GM12878 (cell line): ENCODE measurements around the gene RAF1. TPM values are rescaled to one million over a fixed set of nuclear protein-coding genes. Genes with fewer than 3 reads are reported as not detected.
A peak's percentile ranks its signal among the peaks of the same experiment; 100 is the strongest.

Experiments used
- BHLHE40 ChIP-seq, 2 experiments: fragments of 450-650 bp in 1 of 2; IDR thresholded peaks; 2 replicates each; pipeline ENCODE4 v1.6.1; 2011 to 2017; ENCODE audit warnings: low read depth in 2 of 2, borderline replicate concordance in 1 of 2, improper control_type of control experiment in 1 of 2, low read length in 1 of 2, mild to moderate bottlenecking in 1 of 2
- CBX5 ChIP-seq: sonication (generic); IDR thresholded peaks from 2 replicates; pipeline ENCODE4 v1.6.1; 2016; ENCODE audit warnings: low read depth, moderate library complexity, mild to moderate bottlenecking, inconsistent platforms
- CHD2 ChIP-seq: IDR thresholded peaks from 2 replicates; pipeline ENCODE4 v1.6.1; 2011; ENCODE audit warnings: low read depth, low read length, improper control_type of control experiment, borderline replicate concordance
- FOXM1 ChIP-seq: IDR thresholded peaks from 2 replicates; pipeline ENCODE4 v1.6.1; 2012; ENCODE audit warnings: low read depth, mild to moderate bottlenecking, inconsistent platforms, low read length, moderate library complexity
- IKZF1 ChIP-seq: fragments of 450-650 bp; conservative IDR thresholded peaks from 2 replicates; pipeline ENCODE4 v1.6.1; 2017; ENCODE audit warnings: antibody characterized with exemption, mild to moderate bottlenecking
- JUND ChIP-seq: IDR thresholded peaks from 2 replicates; pipeline ENCODE4 v1.6.1; 2012; ENCODE audit warnings: low read depth, mild to moderate bottlenecking, low read length, improper control_type of control experiment, moderate library complexity
- NRF1 ChIP-seq: conservative IDR thresholded peaks from 2 replicates; pipeline ENCODE4 v1.6.1; 2011; ENCODE audit warnings: mild to moderate bottlenecking, low read depth, low read length, improper control_type of control experiment
- POLR2AphosphoS5 ChIP-seq: IDR thresholded peaks from 2 replicates; pipeline ENCODE4 v1.6.1; 2011; ENCODE audit warnings: mild to moderate bottlenecking, low read length, inconsistent platforms
- RAD51 ChIP-seq: fragments of 450-650 bp; IDR thresholded peaks from 2 replicates; pipeline ENCODE4 v1.6.1; 2016; ENCODE audit warnings: moderate library complexity, mild to moderate bottlenecking, inconsistent platforms
- SPI1 ChIP-seq: IDR thresholded peaks from 2 replicates; pipeline ENCODE4 v1.6.1; 2011; ENCODE audit warnings: low read depth, mild to moderate bottlenecking, low read length, moderate library complexity, borderline replicate concordance; ENCODE audit not compliant: insufficient read depth
- YY1 ChIP-seq: IDR thresholded peaks from 2 replicates; pipeline ENCODE4 v1.6.1; 2011; ENCODE audit warnings: low read depth, mild to moderate bottlenecking, low read length
- ZNF217 ChIP-seq: fragments of 450-650 bp; IDR thresholded peaks from 2 replicates; pipeline ENCODE4 v1.6.1; 2017; ENCODE audit warnings: antibody characterized with exemption, mild to moderate bottlenecking
- ZZZ3 ChIP-seq: IDR thresholded peaks from 2 replicates; pipeline ENCODE4 v1.6.1; 2011; ENCODE audit warnings: low read depth; ENCODE audit not compliant: control insufficient read depth, insufficient read length
- polyA plus RNA-seq, 11 experiments: library from polyadenylated mRNA; depleted of rRNA in 4 of 11; unstranded in 6 of 11; stranded (reverse) in 5 of 11; fragments of >200 nt; fragmentation: Nextera tagmentation in 4 of 11; fragmentation: Illumina TruSeq in 1 of 11; extraction: Ambion mirVana in 4 of 11; extraction: Trizol in 1 of 11; gene quantifications; 1 replicate in 1 of 11; 2 replicates in 10 of 11; pipeline versions ENCODE4 v1.2.1 to v1.2.3, GENCODE V29; 2011 to 2016; ENCODE audit warnings: inconsistent platforms in 2 of 11, missing spikeins in 2 of 11, low read depth in 1 of 11
- total RNA-seq, 4 experiments: library from RNA; depleted of rRNA in 3 of 4; stranded (reverse); fragments of >200 nt in 3 of 4; fragmentation: Illumina TruSeq in 1 of 4; extraction: Trizol in 1 of 4; gene quantifications; 2 replicates each; pipeline versions ENCODE4 v1.2.1 to v1.2.3, GENCODE V29; 2013 to 2021
- TF ChIP-seq, protein P1 (sequence below): fragments of 450-650 bp; IDR thresholded peaks from 2 replicates; pipeline ENCODE4 v1.6.1; 2017; ENCODE audit warnings: mild to moderate bottlenecking, moderate library complexity
- TF ChIP-seq, protein P2 (sequence below): fragments of 450-650 bp; IDR thresholded peaks from 2 replicates; pipeline ENCODE4 v1.6.1; 2016; ENCODE audit warnings: mild to moderate bottlenecking, moderate library complexity, borderline replicate concordance
- TF ChIP-seq, protein P3 (sequence below): fragments of 450-650 bp; IDR thresholded peaks from 2 replicates; pipeline ENCODE4 v1.6.1; 2017; ENCODE audit warnings: borderline replicate concordance
- TF ChIP-seq, protein P4 (sequence below): fragments of 450-650 bp; IDR thresholded peaks from 2 replicates; pipeline ENCODE4 v1.6.1; 2017; ENCODE audit warnings: low read depth, mild to moderate bottlenecking, moderate library complexity

RAF1 gene
- total and polyA plus RNA-seq, 10 of the 15 experiments (the other 5 are each of a cell fraction or from before 2014, with no cell fraction given): 20.4 to 151 (median 77.8) TPM

DNA sequence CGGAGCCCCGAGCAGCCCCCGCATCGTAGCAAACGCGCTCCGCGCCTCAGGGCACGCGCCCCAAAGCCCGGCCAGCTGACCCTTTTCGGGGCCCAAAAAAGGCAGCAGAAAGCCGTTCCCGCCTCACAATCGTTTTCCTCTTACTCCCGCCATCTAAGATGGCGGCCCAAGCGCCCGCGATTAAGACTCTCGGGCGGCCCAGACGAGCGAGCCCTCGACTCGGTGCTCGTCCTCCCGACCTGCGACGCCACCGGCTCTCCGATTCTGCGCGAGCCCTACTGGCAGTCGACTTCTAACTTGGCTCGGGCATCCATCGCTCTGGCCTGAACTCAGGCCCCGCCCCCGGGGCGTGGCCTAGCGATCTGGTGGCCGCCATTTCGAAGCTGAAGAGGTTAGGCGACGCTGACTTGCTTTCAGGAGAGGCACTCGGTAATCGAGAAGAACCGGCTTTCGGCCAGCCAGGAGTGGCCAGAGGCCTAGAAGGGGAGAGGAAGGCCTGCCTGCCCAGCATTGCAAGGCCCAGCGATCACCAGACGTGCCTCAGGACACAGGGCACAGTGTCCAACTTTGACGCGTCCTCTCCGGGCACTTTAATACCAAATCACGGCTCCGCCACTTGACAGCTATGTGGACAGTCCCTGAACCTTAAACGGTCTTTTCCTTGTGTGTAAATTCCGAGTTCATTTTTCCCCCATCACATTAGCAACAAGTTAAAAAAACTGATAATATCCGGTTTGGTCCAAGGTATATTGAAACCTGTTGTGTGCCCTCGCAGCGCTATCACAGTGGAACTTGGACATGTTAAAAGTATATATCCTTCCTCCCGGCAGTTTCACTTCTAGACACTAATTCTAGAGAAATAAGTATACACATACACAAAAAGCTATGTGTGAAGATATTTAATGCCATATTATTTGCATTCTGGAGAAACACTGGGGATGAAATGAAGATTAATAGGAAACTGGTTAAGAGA lies at the start of gene RAF1 (continued):
- TF ChIP-seq, protein P1, sequence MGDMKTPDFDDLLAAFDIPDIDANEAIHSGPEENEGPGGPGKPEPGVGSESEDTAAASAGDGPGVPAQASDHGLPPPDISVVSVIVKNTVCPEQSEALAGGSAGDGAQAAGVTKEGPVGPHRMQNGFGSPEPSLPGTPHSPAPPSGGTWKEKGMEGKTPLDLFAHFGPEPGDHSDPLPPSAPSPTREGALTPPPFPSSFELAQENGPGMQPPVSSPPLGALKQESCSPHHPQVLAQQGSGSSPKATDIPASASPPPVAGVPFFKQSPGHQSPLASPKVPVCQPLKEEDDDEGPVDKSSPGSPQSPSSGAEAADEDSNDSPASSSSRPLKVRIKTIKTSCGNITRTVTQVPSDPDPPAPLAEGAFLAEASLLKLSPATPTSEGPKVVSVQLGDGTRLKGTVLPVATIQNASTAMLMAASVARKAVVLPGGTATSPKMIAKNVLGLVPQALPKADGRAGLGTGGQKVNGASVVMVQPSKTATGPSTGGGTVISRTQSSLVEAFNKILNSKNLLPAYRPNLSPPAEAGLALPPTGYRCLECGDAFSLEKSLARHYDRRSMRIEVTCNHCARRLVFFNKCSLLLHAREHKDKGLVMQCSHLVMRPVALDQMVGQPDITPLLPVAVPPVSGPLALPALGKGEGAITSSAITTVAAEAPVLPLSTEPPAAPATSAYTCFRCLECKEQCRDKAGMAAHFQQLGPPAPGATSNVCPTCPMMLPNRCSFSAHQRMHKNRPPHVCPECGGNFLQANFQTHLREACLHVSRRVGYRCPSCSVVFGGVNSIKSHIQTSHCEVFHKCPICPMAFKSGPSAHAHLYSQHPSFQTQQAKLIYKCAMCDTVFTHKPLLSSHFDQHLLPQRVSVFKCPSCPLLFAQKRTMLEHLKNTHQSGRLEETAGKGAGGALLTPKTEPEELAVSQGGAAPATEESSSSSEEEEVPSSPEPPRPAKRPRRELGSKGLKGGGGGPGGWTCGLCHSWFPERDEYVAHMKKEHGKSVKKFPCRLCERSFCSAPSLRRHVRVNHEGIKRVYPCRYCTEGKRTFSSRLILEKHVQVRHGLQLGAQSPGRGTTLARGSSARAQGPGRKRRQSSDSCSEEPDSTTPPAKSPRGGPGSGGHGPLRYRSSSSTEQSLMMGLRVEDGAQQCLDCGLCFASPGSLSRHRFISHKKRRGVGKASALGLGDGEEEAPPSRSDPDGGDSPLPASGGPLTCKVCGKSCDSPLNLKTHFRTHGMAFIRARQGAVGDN: peak; percentile 59
- TF ChIP-seq ZNF217 (no peak), BHLHE40 (IDR thresholded peaks at IDR 0.05; ENCODE audit: borderline replicate concordance in 1 of 2, low read depth in 2 of 2, low read length in 1 of 2) (peak in 1 of 2 experiments; percentile 67; a peak in 2 of 4 replicates), JUND (0 out of 2 replicates have a peak, but pooled peaks have one; percentile 20), IKZF1 (peak; percentile 57; the same call in 1 of the 2 replicates), YY1 (peak; percentile 97), FOXM1 (no peak), ZZZ3 (no peak), SPI1 (no peak), CBX5 (no peak), POLR2AphosphoS5 (peak; percentile 91), CHD2 (0 out of 2 replicates have a peak, but pooled peaks have one; percentile 31), NRF1 (peak; percentile 60), RAD51 (peak; percentile 55)
- TF ChIP-seq, protein P2, sequence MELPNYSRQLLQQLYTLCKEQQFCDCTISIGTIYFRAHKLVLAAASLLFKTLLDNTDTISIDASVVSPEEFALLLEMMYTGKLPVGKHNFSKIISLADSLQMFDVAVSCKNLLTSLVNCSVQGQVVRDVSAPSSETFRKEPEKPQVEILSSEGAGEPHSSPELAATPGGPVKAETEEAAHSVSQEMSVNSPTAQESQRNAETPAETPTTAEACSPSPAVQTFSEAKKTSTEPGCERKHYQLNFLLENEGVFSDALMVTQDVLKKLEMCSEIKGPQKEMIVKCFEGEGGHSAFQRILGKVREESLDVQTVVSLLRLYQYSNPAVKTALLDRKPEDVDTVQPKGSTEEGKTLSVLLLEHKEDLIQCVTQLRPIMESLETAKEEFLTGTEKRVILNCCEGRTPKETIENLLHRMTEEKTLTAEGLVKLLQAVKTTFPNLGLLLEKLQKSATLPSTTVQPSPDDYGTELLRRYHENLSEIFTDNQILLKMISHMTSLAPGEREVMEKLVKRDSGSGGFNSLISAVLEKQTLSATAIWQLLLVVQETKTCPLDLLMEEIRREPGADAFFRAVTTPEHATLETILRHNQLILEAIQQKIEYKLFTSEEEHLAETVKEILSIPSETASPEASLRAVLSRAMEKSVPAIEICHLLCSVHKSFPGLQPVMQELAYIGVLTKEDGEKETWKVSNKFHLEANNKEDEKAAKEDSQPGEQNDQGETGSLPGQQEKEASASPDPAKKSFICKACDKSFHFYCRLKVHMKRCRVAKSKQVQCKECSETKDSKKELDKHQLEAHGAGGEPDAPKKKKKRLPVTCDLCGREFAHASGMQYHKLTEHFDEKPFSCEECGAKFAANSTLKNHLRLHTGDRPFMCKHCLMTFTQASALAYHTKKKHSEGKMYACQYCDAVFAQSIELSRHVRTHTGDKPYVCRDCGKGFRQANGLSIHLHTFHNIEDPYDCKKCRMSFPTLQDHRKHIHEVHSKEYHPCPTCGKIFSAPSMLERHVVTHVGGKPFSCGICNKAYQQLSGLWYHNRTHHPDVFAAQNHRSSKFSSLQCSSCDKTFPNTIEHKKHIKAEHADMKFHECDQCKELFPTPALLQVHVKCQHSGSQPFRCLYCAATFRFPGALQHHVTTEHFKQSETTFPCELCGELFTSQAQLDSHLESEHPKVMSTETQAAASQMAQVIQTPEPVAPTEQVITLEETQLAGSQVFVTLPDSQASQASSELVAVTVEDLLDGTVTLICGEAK: peak; percentile 39; the same call in 1 of the 2 replicates
- TF ChIP-seq, protein P3, sequence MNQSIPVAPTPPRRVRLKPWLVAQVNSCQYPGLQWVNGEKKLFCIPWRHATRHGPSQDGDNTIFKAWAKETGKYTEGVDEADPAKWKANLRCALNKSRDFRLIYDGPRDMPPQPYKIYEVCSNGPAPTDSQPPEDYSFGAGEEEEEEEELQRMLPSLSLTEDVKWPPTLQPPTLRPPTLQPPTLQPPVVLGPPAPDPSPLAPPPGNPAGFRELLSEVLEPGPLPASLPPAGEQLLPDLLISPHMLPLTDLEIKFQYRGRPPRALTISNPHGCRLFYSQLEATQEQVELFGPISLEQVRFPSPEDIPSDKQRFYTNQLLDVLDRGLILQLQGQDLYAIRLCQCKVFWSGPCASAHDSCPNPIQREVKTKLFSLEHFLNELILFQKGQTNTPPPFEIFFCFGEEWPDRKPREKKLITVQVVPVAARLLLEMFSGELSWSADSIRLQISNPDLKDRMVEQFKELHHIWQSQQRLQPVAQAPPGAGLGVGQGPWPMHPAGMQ: no peak
- TF ChIP-seq, protein P4, sequence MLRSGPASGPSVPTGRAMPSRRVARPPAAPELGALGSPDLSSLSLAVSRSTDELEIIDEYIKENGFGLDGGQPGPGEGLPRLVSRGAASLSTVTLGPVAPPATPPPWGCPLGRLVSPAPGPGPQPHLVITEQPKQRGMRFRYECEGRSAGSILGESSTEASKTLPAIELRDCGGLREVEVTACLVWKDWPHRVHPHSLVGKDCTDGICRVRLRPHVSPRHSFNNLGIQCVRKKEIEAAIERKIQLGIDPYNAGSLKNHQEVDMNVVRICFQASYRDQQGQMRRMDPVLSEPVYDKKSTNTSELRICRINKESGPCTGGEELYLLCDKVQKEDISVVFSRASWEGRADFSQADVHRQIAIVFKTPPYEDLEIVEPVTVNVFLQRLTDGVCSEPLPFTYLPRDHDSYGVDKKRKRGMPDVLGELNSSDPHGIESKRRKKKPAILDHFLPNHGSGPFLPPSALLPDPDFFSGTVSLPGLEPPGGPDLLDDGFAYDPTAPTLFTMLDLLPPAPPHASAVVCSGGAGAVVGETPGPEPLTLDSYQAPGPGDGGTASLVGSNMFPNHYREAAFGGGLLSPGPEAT: peak; percentile 94
